ENCODE measurements around the gene CD47.

DNA sequence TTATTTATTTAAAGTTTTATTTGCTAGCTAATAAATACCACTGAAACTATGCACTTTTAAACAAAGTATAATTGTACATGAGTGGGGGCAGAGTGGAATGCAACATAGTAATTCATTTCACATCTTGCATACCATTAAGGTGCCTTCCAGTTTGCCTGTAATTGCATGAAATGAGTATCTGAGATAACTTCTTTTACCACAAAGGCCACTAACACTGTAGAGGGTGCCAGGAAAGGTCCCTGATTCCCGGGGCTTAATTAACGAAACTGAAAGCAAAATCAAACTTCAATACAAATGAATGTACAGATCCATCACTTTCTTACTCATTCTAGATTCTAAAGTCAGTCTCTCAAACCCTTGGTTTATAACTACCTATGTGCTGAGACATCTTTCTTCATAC, 2.1 kb downstream of the CD47 start:
- TF ChIP-seq, protein P1, sequence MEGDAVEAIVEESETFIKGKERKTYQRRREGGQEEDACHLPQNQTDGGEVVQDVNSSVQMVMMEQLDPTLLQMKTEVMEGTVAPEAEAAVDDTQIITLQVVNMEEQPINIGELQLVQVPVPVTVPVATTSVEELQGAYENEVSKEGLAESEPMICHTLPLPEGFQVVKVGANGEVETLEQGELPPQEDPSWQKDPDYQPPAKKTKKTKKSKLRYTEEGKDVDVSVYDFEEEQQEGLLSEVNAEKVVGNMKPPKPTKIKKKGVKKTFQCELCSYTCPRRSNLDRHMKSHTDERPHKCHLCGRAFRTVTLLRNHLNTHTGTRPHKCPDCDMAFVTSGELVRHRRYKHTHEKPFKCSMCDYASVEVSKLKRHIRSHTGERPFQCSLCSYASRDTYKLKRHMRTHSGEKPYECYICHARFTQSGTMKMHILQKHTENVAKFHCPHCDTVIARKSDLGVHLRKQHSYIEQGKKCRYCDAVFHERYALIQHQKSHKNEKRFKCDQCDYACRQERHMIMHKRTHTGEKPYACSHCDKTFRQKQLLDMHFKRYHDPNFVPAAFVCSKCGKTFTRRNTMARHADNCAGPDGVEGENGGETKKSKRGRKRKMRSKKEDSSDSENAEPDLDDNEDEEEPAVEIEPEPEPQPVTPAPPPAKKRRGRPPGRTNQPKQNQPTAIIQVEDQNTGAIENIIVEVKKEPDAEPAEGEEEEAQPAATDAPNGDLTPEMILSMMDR (conservative IDR thresholded peaks at IDR 0.05): no peak
- no peak for TF ChIP-seq EZH2 (IDR thresholded peaks at IDR 0.05; ENCODE audit: low read depth)
